ENCODE measurements around the gene EHMT1.

Gene EHMT1

DNA sequence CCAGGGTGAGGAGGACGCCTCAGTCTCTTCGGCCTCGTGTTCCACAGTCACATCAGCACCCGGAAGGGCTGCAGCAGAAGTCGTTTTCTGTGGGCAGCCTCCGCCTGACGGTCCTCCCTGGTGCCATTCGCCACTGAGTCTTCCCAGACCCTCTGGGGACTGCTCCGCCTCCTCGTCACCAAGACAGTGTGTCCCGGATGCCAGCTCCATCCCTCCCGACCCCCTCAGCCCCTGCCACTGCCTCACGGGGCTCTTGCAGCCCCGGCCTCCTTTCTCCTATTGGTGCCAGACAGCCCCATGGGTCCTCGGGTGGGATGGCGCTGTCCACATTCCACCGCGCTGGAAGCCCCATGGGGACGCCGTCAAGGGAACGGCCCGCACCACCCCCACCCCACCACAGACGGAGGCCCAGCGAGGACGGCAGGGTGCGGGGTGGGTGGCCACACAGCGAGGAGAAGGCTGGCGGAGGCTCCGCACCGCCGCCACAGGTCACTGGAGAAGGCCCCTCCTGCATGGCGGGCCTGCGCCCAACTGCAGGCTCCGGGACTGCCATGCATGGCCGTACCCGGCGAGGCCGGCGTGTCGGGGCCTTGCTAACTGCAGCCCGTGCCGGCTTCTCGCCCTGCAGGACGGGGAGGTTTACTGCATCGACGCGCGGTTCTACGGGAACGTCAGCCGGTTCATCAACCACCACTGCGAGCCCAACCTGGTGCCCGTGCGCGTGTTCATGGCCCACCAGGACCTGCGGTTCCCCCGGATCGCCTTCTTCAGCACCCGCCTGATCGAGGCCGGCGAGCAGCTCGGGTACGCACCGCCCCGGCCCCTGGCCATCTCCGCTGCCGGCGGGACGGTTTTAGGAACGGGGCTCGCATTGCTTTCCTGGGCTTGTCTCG is 215.2 kb downstream of the EHMT1 start:
- no peak for DNase-seq

DNA sequence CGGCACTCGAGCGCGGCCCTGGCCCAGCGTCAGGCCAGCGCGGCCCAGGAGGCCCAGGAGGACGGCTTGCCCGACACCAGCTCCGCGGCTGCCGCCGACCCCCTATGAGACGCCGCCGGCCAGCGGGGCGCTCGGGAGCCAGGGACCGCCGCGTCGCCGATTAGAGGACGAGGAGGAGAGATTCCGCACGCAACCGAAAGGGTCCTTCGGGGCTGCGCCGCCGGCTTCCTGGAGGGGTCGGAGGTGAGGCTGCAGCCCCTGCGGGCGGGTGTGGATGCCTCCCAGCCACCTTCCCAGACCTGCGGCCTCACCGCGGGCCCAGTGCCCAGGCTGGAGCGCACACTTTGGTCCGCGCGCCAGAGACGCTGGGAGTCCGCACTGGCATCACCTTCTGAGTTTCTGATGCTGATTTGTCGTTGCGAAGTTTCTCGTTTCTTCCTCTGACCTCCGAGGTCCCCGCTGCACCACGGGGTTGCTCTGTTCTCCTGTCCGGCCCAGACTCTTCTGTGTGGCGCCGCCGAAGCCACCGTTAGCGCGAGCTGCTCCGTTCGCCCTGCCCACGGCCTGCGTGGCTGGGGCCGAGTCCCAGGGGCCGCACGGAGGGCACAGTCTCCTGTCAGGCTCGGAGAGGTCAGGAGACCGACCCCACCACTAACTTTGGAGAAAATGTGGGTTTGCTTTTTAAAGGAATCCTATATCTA is 216.2 kb downstream of the EHMT1 start:
- DNase-seq, result no peak

DNA sequence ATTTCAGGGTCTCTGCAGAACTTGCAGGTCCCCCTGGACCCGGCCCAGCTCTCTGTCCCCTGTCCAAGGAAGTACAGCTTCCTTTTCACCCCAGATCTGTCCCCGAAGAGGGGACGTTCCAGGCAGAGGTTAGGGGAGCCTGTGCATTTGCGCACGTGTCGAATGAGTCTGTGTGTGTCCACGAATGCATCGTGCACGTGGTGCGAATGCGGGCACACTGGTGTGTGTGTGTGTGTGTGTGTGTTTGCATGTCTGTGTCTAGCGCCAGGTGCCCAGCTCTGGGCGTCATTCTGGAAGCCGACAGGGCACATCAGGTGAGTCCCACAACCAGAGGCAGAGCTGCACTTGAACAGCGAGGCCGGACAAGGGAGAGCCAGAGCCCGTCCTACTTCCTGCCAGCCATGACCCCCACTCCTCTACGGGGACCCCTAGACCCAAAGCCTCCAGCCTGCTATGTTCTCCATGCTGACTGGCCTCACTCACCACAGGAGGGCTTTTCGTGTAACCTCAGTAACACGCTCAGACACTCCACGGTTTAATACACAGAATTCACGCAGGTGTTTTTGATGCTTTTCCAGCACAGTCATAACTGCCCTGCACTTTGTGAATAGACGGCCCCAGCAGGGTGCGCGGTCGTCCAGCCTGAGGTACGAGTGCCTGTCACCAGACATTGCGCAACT is 217.5 kb downstream of the EHMT1 start:
- no peak for DNase-seq

DNA sequence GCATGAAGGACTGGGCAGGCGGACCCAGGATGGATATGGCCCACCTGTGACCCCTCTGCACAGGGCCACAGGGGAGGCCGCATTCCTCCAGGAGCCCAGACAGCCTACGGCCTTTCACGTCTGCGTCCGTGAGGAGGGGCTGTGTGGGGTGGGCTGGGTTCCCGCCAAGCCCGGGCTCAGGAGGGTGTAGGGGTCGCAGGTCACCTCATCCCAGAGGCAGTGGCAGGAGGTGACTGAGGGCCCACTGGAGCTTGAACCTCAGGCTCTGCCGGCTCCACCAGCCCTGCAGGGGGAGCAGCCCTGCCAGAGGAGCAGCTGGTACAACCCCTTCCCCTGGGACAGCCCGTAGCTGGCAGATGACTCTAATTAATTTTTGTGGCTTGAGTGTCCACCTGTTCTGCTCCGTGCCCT is 218.0 kb downstream of the EHMT1 start:
- DNase-seq, result no peak

DNA sequence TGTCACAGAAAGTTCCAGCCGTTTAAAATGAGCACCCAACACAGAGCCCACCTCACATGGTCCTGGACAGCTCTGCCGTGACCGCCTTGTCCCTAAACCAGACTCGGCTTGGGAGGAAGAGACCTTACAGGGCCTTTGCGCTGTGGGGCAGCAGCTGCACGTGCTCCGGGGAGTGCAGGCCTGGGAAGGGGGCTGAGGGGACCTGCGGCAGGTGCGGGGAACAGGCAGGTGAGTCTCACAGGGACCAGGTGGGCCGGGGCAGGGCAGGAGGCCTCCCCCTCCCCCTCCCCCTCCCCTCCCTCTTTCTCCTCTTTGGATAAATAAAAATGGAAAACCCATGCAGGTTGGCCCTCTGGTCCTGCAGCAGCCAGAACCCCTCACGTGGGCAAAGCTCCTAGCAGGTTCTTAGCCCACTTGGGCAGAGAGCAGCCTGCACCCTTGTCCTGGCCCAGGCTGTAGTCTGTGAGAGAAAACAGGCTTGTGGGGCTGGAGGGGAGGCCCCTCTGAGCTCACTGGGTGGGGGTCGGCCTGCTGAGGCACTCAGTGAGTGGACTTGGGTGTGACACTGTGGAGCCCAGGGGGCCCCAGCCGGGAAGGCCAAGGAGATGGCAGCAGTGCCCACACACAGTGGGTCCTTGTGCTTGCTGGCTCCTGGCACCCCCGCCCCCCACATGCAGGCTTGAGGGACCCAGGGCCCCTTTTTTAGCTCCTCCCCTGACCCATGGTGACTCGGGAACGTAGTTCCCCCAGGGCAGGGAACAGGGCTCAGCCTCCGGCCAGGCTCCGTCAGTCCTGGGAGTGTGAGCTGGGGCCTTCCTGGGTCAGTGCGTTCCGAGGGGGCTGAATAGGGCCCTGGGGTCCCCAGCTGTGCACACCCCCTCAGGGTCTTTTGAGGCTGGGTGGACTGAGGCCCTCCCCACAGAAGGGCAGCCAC is 218.8 kb downstream of the EHMT1 start:
- no peak for DNase-seq

DNA sequence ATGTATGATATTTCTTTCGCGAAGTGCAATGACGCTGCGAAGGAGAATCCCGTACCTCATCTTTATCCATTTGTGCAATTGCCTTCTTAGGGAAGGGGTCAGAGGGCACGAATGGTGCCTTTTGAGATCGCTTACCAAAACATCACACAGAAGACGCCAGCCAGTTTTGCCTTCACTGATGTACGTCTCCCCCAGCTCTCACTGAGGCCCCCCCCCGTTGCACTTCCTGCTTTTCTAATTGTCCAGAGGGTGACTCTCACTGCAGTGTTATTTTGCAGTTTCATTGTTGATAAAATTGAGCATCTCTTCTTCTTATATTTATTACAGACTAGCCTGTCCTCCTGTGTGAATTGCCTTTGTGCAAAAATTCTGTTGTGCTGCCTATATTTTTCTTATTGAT is 219.8 kb downstream of the EHMT1 start:
- DNase-seq, result no peak

DNA sequence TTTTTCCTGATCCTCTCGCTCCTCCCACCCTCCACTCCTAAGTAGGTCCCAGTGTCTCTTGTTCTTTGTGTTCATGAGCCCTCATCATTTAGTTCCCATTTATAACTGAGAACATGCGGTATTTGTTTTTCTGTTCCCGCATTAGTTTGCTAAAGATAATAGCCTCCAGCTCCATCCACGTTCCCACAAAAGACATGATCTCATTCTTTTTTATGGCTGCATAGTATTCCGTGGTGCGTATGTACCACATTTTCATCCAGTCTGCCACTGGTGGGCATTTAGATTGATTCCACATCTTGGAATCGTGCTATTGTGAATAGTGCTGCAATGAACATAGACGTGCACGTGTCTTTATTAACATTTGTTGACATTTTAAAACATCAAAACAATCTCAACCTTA is 224.6 kb downstream of the EHMT1 start:
- DNase-seq, result no peak

DNA sequence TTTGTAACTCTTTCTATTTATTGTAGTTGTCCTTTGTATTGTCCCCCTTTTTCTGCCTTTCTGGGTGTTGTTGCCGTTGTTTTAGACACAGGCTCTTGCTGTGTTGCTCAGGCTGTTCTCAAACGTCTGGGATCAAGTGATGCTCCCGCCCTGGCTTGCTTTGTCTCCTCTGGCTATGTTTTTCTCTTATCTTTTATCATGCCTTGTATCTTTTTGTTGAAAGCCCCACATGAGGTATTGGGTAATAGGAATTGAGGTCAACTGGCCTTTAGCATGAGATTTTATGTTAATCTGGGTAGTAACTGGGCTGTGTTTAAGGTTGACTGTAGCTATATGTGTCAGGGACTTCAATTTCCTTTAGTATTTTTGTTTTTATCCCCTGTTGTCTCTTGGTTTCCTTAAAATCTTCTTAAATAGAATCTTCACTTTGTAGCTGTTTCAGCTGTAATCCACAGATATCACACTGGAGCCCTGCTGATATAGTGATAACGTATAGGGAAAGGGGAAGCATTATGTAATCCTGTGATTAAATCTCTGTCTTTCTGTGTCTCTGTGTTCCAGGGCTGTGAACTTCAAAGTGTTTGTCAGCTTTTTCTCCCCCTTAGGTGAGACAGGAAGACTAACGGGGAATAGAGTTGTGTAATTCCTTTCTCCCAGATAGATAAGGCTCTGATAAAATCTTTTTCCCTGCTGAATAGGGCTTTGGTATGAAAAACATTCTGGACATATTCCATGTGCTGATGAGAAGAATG is 232.9 kb downstream of the EHMT1 start:
- DNase-seq, result no peak

DNA sequence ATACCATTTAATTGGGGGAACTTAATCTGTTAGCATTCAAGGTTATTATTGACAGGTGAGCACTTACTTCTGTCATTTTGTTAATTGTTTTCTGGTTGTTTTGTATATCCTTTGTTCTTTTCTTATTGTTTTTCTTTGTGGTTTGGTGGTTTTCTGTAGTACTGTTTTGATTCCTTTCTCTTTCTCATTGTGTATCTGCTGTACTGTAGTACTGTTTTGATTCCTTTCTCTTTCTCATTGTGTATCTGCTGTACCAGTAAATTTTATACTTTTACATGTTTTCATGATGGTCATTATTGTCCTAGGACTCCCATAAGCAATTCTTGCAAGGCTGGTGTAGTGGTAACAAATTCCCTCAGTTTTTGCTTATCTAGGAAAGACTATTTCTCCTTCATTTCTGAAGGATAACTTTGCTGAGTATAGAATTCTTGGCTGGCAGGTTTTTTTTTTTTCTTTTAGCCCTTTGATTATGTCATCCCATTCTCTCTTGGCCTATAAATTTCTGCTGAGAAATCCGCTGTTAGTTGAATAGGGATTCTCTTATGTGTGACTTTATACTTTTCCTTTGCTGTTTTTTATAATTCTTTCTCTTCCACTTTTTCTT is 234.7 kb downstream of the EHMT1 start:
- DNase-seq, result no peak

DNA sequence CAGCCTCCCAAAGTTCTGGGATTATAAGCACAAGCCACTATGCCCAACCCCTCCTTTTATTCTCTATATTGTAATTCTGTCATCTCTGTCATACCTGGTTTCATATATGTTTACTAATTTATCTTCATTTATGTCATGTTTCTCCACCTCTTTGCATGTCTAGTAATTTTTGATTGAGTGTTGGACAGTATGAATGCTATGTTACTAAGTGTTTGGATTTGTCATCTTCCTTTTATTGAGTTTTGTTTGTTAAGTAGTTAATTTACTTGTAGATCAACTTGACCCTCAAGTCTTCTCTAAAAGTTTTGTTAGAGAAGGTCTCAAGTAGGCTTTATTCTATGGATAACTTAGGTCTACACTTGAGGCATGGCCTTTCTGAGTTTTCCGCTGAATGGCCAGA is 241.6 kb downstream of the EHMT1 start:
- no peak for DNase-seq

DNA sequence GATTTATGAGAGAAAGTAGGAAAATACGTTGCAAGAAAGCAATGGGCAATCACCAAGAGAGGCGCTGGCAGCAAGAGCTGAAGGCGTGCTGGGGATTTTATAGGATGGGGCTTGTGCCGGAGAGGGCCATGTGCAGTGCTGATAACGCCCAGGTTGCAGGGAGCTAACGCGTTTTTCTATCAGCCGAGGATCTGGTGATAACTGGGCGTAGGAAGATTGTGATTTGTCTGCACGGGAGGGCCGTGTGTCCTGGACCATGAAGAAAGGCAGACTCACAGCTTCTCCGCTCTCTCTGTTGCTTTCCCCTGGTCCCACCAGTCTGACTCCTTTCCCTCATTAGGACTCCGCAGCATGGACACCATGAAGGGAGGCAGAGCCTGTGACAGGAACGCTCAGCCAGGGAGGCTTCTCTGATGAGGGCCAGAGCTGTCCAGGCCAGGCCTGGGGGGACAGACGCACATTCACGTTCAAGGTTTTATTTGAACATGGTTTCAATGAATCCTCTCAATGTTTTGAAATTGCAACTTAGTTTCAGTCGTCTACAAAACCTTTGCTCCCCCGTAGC is 246.9 kb downstream of the EHMT1 start:
- DNase-seq, result no peak

DNA sequence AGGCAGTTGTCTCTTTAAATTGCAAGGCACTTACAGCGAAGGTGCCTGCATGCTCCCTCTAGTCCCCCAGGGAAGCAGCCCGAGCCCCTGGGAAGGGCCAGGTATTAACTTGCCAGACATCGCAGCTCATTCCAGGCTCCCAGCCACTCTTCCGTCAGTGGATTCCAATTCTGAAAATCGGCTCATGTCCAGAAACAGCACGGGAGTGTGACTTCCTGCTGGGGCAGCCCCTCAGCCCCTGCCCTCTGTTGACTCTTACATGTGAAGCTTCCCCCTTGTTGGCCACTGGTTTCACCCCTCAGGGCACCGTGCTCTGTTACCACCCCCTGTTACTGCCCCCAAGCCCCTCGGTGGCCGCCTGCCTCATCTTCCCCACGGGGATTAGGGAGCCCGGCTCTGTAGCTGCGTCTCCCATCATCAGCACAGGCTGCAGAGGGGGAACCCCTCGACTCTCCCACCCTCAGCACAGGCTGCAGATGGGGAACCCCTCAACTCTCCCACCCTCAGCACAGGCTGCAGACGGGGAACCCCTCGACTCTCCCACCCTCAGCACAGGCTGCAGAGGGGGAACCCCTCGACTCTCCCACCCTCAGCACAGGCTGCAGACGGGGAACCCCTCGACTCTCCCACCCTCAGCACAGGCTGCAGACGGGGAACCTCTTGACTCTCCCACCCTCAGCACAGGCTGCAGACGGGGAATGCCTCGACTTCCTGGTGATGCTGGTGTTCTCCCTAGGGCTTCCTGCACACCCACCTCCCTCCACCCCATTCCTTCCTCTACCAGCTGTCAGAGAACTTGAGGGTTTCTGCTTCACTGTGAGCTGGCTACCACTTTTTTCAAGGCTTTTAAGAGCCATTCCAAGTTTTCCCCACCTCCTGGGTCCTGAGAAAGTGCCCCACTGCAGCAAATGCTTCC is 247.7 kb downstream of the EHMT1 start:
- DNase-seq, result no peak

DNA sequence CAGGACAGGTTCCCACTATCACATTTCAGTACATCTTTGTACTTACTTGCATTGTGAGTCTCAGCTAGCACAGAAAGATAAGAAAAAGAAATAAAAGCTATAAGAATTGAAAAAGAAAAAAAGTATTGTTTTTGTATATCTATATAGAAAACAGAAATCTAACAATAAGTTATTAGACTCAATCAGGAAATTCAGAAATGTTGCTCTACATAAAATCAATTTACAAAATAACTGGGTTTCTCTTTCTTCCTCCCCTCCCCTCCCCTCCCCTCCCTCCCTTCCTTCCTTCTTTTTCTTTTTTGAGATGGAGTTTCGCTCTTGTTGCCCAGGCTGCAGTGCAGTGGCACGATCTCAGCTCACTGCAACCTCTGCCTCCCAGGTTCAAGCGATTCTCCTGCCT is 251.6 kb downstream of the EHMT1 start:
- DNase-seq, result no peak

DNA sequence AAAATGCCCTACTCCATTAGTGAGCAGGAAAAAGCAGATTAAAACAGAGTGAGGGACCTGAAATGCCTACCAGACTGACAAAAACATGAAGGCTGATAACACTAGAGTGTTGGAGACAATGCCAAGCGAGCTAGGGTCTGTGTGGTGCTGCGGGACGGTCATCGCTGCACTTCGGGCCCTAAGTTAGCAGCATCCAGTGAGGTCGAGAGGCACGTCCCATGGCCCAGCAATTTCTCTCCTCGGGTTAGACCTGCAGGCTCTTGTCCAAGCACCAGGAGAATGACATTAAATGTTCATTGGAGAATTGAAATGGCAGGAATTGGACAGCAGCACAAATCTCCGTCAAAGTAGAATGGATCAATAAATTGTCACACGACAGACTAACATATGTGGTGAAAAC is 253.5 kb downstream of the EHMT1 start:
- DNase-seq, result no peak

DNA sequence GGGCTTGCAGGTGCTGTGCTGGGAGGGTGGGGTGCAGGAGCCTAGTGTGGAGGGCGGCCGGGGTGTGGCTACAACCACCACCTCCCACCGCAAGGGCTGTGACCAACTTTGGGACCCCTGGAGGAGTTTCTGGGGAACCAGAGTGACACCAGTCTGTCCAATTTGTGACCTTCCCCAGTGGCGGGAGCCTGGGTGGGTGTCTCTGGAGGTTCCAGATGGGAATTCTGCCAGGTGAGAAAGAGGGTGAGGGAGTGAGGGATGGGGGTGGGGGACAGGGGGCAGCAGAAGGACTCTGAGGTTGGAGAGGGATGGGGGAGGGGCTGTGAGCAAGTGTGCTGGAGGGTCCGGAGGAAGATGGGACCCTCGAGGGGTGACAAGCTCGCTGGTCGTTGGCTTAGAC is 254.6 kb downstream of the EHMT1 start:
- no peak for DNase-seq

DNA sequence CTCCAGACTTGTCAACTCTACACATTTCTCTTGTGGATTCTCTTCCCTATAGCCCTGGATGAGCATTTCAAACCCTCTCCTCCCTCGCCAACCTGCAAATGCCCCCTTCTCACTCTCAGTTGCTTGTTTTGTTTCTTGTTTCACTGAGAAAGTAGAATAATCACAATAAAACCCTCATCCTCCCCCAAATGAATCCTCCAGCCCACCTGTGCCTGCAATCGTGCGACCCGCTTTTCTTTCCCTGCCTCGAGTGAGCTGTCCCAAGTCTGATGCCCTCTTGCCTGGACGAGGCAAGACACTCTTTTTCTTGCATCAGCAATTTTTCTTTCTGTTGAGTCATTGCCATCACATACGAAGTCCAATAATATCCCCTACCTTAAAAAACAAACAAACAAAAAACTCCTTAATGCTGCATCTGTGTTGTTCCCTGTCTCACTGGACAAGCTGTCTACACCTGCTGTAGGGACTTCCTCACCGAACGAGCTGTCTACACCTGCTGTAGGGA is 255.1 kb downstream of the EHMT1 start:
- no peak for DNase-seq

DNA sequence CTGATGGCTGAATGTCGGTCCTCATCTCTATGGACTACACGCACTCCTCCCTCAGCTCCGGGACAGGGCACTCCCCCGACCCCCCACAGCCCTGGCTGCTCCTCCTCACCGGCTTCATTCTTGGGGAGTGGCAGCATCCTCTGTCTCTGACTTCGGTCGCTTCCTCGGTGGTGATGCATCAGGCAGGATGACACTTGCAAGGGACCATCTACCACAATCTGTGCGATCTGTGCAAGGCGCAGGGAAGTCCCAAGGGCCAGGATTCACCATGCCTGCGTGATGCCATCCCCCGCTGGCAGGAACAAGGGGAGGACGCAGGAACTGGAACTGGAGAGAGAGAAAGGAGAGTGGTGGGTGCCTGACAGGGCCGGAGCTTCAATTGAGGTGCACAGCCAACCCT is 256.5 kb downstream of the EHMT1 start:
- no peak for DNase-seq

DNA sequence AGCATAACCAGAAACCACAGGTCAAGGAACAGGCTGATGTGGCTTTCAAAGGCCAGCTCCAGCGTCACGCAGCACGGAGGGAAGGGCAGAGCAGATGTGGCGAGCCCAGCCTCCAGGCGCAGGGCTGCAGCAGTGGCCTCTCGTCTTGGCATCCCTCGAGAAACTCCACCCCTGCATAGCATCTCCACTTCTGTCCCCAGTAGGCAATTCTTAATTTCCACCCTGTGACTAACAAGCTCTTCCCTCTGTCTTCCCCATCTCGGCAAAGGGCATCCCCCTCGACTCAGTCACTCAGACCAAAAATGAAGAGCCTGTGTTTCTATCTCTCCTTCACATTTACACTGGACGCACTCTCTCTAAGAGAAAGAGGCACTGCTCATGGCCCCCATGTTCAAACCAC is 257.0 kb downstream of the EHMT1 start:
- no peak for DNase-seq

DNA sequence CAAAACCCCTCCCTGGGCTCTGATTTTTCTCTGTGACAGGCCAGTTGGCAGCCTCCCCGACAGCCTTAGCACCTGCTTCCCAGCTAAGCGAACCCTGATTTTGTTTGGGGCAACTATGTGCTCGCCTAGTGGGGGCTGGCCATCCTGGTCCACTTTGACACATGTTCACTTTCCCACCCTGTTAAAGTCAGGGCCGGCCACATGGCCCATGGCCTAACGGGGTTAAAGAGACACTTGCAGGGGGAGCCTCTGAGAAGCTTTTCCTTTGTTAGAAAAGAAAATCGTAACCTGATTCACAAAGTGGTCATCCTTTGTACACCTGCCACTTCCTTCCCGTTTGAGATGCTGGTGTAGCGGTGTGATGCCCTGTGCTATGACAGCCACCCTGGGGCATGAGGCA is 257.5 kb downstream of the EHMT1 start:
- no peak for DNase-seq
